GM20000 (cell line): ENCODE data around the gene SPSB1.

Experiments used
- DNase-seq: peaks from one replicate; pipeline ENCODE4 v3.0.0; 2012; ENCODE audit warnings: low spot score
- CTCF ChIP-seq: IDR thresholded peaks from 2 replicates; pipeline ENCODE4 v1.5.1; 2012; ENCODE audit warnings: mild to moderate bottlenecking, control low read depth; ENCODE audit errors: extremely low read depth, missing control alignments

SPSB1 gene

GRCh38 chr1:9312168-9312720, 19.6 kb downstream of the SPSB1 start:
- no peak for DNase-seq

GRCh38 chr1:9313576-9313975, 20.9 kb downstream of the SPSB1 start:
- no peak for DNase-seq
- no peak for TF ChIP-seq CTCF

More at GRCh38 chr1:9312168-9312720, 19.6 kb downstream of the SPSB1 start:
- TF ChIP-seq CTCF, result no peak

- DNase-seq, result no peak
Measured at GRCh38 chr1:9314111-9314510, 21.4 kb downstream of the SPSB1 start.

GRCh38 chr1:9314711-9315379, 22.2 kb downstream of the SPSB1 start:
- TF ChIP-seq CTCF, result no peak
- no peak for DNase-seq

More at GRCh38 chr1:9314111-9314510, 21.4 kb downstream of the SPSB1 start:
- no peak for TF ChIP-seq CTCF

GRCh38 chr1:9315411-9316079, 22.9 kb downstream of the SPSB1 start:
- peak; percentile 64 for DNase-seq
- no peak for TF ChIP-seq CTCF

GRCh38 chr1:9316080-9316444, 23.4 kb downstream of the SPSB1 start:
- DNase-seq, result no peak
- no peak for TF ChIP-seq CTCF

GRCh38 chr1:9316512-9316911, 23.8 kb downstream of the SPSB1 start:
- no peak for TF ChIP-seq CTCF
- DNase-seq, result no peak
